K562 treated with DMSO at 1 percent for 24 hours (cell line): ENCODE data around the gene STK11. TPM values are rescaled to one million over a fixed set of nuclear protein-coding genes. Genes with fewer than 3 reads are reported as not detected.

Experiments used
- total RNA-seq: library from RNA; unstranded; fragments of 300-600 nt; gene quantifications from 2 replicates; pipeline ENCODE4 v1.2.3, GENCODE V29; 2022; ENCODE audit warnings: low read depth; ENCODE audit not compliant: insufficient read depth

The STK11 gene, protein sequence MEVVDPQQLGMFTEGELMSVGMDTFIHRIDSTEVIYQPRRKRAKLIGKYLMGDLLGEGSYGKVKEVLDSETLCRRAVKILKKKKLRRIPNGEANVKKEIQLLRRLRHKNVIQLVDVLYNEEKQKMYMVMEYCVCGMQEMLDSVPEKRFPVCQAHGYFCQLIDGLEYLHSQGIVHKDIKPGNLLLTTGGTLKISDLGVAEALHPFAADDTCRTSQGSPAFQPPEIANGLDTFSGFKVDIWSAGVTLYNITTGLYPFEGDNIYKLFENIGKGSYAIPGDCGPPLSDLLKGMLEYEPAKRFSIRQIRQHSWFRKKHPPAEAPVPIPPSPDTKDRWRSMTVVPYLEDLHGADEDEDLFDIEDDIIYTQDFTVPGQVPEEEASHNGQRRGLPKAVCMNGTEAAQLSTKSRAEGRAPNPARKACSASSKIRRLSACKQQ
- 143 and 156 TPM in 2 replicates for total RNA-seq

DNA sequence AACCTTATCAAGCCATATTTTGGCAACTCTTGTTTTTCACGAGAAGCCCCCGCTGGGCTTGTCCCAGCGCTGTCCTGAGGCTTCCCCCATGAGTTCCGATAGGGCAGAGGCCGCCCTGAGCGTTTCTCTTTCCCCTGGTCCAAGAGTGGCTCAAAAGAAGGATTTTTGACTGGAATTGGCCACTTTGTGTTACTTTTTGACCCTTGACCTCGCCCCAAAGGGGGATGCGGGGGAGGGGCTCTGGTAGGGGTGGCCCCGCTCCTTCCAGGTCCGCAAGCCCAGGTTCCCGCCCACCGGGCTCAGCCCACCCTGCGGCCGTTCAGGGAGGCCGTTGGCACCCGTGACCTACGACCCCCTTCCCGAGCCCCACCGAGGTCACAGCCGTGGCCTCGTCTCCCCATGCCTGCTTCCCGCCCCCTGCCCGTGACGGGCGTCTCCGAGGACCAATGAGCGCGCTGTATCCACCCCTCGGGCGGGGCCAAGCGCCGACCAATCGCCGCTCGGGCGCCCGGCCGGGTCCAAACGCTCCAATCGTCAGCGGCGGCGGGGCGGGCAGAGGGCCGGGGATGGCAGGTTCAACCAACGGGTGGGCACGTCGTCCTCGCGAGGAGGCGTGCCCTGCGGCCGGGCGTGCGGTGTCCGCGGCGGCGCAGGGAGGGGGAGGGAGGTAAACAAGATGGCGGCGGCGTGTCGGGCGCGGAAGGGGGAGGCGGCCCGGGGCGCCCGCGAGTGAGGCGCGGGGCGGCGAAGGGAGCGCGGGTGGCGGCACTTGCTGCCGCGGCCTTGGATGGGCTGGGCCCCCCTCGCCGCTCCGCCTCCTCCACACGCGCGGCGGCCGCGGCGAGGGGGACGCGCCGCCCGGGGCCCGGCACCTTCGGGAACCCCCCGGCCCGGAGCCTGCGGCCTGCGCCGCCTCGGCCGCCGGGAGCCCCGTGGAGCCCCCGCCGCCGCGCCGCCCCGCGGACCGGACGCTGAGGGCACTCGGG is at the start of gene STK11:
TSS of gene STK11 (plus strand) at position 665 of the 986 bp plus-strand sequence. CDS start 1,136 bp downstream, outside the sequence.

GRCh38 chr19:1173845-1174809 is 31.5 kb upstream of the STK11 start, which contains the start of gene SBNO2:
TSS of gene SBNO2 (minus strand) at chr19:1174268. CDS start at chr19:1154276, 19,992 bp downstream.

DNA sequence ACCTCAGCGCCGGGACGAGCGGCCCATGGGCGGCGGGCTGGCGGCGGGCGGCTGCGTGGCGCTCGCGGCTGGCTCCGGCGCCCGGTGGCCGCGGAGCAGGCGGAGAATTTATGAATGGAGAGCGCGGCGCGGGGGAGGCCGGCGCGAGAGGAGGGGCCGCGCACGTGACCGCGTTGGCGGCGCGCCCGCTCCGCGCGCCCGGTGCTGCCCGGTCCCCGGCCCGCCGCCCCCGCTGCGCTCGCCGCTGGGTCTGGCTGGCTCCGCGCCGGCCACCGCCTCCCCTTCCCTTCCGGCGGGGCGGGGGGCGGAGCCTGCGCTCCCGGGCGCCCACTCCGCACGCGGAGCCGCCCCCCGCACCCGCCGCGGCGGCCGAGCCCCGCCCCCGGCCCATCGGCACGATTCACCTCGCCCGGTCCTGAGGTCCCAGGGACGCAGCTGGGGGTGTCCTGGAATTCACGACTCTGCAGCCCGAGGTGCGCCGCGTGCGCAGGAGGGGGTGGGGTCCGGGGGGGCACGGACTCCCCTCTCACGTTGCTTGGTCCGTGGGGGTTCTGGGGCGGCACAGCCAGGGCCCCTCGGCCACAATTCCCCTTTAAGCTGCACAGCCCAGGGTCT is 32.3 kb downstream of the STK11 start, which contains the start of gene CBARP:
TSS of gene CBARP (minus strand) at position 252 of the 615 bp plus-strand sequence. CDS start 1,905 bp downstream, outside the sequence.

DNA sequence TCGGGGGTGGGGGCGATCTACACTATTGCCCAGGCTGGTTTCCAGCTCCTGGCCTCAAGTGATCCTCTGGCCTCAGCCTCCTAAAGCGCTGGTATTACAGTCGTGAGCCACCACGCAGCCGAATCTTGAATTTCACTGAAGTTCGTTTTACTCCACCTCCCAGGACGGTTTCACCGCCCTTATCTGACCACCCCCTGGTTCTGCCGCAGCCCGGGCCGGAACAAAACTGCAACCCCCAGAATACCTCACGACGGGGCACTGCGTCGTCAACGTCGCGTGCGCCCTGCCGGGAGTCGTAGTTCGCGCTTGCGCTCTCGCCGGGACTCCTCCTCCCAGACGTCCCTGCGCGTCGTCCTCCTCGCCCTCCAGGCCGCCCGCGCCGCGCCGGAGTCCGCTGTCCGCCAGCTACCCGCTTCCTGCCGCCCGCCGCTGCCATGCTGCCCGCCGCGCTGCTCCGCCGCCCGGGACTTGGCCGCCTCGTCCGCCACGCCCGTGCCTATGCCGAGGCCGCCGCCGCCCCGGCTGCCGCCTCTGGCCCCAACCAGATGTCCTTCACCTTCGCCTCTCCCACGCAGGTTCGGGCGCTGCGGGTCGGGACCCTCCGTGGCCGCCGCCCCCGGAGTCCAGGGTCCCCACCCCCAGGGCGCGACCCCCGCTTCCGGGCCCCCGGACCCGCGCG is 36.0 kb downstream of the STK11 start, which contains the start of gene ATP5F1D:
TSS of gene ATP5F1D (plus strand) at position 335 of the 679 bp plus-strand sequence. CDS start at position 435, 100 bp downstream.

DNA sequence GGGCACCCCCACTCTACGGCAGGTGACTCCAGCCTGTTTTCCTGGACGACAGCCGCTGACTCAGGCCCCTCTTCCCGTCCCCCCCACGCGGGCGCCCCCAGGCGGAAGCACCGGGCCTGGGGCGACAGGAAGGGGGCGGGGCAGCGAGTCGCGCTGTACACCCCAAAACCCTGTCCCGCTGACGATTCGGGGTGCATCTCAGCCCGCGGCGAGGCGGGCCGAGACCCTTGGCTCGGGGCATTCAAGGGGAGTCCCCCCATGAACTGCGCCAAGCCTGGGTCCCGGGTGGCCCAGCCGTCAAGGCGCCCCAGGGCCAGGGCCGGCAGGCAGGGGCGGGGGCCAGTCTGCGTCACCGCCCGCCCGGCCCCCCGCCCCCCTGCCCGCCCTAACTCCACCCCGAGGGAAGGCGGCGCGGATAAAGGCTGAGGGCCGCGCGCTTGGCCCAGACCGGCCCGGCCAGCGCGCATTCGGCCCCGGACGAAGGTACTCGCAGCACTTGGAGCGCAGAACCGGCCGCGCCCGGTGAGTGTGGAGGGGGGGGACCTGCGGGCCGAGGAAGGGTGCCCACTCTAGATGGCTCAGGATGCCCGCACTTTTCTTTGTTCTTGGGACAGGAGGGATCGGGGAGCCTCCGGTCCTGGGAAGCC is 42.7 kb downstream of the STK11 start, which contains the start of gene MIDN:
TSS of gene MIDN (plus strand) at position 445 of the 647 bp plus-strand sequence. CDS start 1,714 bp downstream, outside the sequence.

DNA sequence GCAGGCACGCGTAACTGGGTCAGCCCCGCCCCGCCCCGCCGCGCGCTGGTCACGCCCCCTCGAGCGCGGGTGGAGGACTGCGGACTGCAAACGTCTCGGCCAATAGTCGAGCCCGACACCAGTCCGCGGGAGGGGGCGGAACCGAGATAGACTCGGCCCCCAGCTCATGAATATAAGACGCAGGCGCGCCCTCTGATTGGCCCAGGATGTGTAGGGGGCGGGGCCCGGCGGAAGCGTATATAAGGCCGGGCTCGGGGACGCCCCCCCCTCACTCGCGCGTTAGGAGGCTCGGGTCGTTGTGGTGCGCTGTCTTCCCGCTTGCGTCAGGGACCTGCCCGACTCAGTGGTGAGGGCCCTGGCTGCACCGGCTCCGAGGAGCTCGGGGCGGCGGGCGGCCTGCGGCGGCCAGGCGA is 63.5 kb downstream of the STK11 start, which contains the start of gene CIRBP:
TSS of gene CIRBP (plus strand) at position 268 of the 413 bp plus-strand sequence. CDS start 1,602 bp downstream, outside the sequence.

GRCh38 chr19:1275260-1275975 is 69.8 kb downstream of the STK11 start, which contains the start of gene FAM174C:
TSS of gene FAM174C (plus strand) at chr19:1275530. CDS start at chr19:1275550, 20 bp downstream.

Other genes with a start within 250 kb of the STK11 start
- 89.2 and 91.4 TPM in 2 replicates for gene WDR18, start 221.4 kb upstream of the STK11 start, total RNA-seq
- 0.66 and 0.73 TPM in 2 replicates for gene GRIN3B, start 205.4 kb upstream of the STK11 start, total RNA-seq
- gene TMEM259, start 184.7 kb upstream of the STK11 start, total RNA-seq: 234 and 259 TPM in 2 replicates
- gene RNU6-2, start 184.3 kb upstream of the STK11 start, total RNA-seq: not detected in 2 replicates
- gene CNN2, start 179.2 kb upstream of the STK11 start, total RNA-seq: 103 and 109 TPM in 2 replicates
- 68.1 and 68.5 TPM in 2 replicates for gene ABCA7, start 165.7 kb upstream of the STK11 start, total RNA-seq
- 26.5 and 30.6 TPM in 2 replicates for gene ARHGAP45, start 138.6 kb upstream of the STK11 start, total RNA-seq
- 298 and 316 TPM in 2 replicates for gene POLR2E, start 110.4 kb upstream of the STK11 start, total RNA-seq
- 1,084 and 1,166 TPM in 2 replicates for gene GPX4, start 101.8 kb upstream of the STK11 start, total RNA-seq
- 48.0 and 49.2 TPM in 2 replicates for gene SBNO2, start 31.5 kb upstream of the STK11 start, total RNA-seq
- gene CBARP, start 32.2 kb downstream of the STK11 start, total RNA-seq: 7.1 and 10.1 TPM in 2 replicates
- gene ATP5F1D, start 36.0 kb downstream of the STK11 start, total RNA-seq: 387 and 503 TPM in 2 replicates
- gene MIDN, start 42.8 kb downstream of the STK11 start, total RNA-seq: 68.5 and 71.2 TPM in 2 replicates
- gene CIRBP, start 63.6 kb downstream of the STK11 start, total RNA-seq: 121 and 125 TPM in 2 replicates
- gene FAM174C, start 69.8 kb downstream of the STK11 start, total RNA-seq: 76.4 and 82.4 TPM in 2 replicates
- gene EFNA2, start 80.1 kb downstream of the STK11 start, total RNA-seq: not detected in 2 replicates
- 455 and 509 TPM in 2 replicates for gene NDUFS7, start 178.1 kb downstream of the STK11 start, total RNA-seq
- gene GAMT, start 195.8 kb downstream of the STK11 start, total RNA-seq: 65.8 and 79.9 TPM in 2 replicates
- 118 and 124 TPM in 2 replicates for gene DAZAP1, start 201.8 kb downstream of the STK11 start, total RNA-seq
- 5,734 and 6,329 TPM in 2 replicates for gene RPS15, start 232.6 kb downstream of the STK11 start, total RNA-seq
- gene APC2, start 244.3 kb downstream of the STK11 start, total RNA-seq: 0.60 and 1.2 TPM in 2 replicates